ENCODE results near the gene POLR3E.

- TF ChIP-seq, protein P1, sequence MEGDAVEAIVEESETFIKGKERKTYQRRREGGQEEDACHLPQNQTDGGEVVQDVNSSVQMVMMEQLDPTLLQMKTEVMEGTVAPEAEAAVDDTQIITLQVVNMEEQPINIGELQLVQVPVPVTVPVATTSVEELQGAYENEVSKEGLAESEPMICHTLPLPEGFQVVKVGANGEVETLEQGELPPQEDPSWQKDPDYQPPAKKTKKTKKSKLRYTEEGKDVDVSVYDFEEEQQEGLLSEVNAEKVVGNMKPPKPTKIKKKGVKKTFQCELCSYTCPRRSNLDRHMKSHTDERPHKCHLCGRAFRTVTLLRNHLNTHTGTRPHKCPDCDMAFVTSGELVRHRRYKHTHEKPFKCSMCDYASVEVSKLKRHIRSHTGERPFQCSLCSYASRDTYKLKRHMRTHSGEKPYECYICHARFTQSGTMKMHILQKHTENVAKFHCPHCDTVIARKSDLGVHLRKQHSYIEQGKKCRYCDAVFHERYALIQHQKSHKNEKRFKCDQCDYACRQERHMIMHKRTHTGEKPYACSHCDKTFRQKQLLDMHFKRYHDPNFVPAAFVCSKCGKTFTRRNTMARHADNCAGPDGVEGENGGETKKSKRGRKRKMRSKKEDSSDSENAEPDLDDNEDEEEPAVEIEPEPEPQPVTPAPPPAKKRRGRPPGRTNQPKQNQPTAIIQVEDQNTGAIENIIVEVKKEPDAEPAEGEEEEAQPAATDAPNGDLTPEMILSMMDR (IDR thresholded peaks at IDR 0.05), result no peak
- TF ChIP-seq EZH2 (IDR thresholded peaks at IDR 0.05) (no peak), EZH2phosphoT487 (IDR thresholded peaks at IDR 0.05) (no peak)
These were observed 44.9 kb downstream of the POLR3E start for GRCh38 chr16:22342082-22342481.

Measured in neural progenitor cell (in vitro differentiated cells).